Femur (tissue), 1 donor: ENCODE results near the gene BBOX1.

Experiments
- DNase-seq: peaks from one replicate; pipeline ENCODE4 v3.0.0-alpha.2; 2017

Gene BBOX1

DNA sequence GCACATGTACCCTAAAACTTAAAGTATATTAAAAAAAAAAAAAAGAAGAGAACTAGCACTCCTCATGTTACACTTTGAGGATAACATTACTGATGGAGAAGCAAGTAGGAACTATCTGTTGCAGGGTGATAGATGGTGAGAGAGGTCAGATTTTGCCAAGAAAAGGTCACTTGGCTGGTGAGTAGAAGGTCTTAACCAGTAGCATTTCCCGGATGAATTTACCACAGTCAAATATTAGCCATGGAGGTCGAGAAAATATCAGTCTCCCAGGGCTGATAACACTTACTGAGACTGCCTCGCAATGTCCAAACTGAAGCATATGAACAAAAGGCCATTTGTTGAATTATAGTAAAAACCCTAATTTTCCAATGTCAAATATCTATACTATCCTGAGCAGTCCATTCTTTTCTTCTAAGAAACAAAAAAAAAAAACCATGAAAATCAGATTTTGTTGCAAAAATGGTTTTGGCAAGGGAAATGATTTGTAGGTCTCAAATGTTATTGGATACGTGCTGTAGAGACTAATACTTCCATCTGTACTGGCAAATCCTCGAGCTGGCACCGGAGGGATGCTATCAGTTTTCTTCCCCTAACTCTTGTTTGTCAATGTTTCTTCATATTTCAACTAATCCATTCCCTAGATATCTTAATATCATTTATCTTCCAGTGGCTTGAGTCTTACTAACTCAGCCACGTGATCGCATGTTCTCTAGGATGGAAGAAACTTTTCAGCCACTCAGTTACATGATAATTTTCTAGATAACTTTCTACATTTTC, 14.5 kb upstream of the BBOX1 start:
- no peak for DNase-seq

DNA sequence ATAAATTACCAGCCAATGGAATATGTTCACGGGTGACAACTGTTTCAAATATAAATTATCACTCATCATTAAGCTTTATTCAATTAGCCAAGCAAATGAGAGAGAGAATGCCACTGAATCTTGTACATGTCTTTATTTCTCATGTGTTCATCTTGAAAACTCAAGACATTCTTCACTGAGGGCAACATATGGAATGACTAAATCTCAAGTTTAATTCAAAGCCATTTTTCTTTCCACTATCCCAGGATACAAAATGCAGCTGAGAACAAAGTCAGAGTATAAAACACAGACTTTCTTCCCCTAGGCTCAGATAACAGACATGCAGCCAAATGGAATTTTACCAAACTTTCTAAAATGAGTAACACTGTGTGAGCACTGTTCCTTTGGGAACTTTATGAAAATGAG, 12.1 kb upstream of the BBOX1 start:
- no peak for DNase-seq

DNA sequence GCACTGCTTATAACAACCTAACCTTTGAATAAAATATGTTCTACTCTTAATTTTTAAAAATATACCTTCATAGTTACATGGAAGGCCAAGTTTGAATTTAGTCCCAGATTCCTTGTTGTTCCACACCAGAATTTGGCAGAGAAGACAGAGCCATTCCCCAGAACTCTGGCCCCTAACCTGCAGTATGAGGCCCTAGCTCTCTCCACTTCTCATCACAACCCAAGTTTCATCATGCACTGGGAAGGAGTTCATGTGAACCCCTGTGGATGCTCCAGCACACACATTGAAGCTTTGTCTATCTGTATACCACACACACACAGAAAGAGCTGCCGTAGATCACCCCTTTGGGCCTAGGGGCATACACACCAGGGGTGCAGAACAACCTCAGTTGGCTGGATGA, 10.6 kb upstream of the BBOX1 start:
- no peak for DNase-seq

DNA sequence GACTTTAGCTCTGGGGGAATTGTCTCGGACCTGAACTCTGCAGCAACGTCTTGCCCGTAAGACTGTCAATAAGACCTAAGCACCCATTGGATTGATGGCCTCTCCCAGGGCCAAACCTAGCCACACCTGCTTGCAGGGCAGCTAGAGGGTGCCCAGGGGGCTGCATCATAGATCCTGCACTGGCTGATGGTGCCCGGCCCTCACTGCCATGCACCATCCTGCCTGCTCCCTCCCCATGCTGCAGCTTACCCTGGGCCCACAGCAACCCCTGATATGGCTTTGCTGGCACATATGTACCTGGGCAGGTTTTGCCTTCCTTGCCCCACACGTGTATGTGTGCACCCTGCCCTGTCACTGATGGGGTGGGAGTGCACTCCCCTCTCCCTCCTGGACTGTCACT, 8.9 kb upstream of the BBOX1 start:
- DNase-seq: no peak

DNA sequence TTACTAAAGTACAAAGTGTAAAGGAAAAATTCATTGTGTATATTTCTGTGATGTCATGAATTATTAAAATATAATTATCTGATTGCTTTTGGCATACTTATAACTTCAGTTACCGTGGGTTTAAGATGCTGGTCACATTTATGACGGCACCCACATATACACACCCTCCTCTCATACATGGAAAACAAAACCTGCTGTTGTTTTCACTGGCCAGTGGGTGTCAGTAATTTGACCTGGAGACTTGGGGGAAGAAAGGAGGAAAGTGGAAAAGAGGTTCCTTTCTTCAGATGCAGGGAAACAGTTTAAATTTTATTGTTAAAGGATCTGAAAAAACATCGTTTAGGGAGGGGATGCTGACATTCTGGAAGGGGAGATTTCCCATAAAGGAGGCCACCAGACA, 742 bp upstream of the BBOX1 start:
- DNase-seq: no peak

DNA sequence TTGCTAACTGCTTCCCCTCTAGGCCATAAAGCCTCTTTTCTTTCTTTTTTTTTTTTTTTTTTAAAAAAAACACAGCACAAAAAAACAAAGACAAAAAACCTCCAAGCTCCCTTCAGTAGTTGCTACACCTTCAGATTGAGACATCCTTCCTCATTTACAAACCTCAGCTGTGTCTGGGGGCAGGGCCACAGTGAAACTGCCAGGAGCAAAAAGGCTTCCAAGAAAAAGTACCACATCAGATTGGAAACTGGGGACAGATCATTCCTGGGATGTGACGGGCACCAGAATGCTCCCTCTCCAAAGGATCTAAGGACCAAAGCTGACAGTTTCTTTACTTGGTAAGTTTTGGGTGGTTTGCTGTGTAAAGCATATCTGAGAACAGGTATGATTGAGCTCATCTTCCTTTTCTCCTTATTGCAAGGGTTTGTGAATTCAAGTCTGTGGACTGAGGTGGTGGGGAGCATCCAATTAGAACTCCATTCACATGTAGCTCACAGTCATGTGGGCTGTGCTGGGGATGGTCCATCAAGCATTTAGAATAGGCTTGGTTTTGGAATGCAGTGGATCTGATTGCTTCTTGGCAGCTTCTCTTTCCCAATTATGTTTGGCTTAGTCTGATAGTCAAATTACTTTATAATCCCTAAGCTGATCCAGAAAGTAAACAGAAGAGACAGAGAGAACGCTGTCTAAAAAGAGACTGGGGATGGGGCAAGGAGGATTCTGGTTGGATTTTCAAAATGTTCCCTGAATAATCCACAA, 705 bp downstream of the BBOX1 start:
- DNase-seq: no peak

DNA sequence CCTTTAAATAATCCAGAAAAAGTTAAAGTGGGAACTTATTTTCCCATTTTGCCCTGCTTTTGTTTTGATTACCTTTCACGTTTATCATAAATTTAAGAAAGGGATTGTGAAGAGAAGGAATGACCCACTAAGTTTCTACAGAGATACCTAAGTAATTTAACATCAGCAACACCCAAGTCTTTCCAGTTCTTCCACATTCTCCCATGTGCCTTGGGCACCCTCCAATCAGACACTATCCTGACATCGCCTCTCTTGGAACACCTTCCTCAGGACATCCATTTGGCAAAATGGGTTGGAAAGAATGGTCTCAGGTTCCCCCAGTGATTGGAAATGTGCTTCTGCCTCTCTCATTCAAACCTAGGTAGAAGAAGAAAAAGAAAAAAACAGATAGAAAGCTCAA, 6.3 kb downstream of the BBOX1 start:
- no peak for DNase-seq

DNA sequence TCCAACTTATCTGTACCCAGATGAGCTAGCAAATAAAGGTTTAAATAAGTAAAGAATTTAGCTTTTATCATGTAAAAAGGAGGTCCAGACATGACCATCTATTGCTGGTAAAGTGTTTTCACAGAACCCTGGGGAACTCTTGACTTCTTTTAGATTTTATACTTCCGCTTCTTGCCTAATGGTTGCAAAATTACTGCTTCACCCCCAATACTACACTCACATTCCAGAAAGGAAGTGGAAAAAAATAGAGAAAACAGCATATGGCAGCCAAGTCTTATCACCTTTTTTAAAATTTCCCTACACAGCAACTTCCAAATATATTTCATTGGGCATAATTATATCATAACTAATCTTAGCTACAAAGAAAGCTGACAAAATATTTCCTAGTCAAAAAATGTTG, 12.1 kb downstream of the BBOX1 start:
- DNase-seq: no peak

DNA sequence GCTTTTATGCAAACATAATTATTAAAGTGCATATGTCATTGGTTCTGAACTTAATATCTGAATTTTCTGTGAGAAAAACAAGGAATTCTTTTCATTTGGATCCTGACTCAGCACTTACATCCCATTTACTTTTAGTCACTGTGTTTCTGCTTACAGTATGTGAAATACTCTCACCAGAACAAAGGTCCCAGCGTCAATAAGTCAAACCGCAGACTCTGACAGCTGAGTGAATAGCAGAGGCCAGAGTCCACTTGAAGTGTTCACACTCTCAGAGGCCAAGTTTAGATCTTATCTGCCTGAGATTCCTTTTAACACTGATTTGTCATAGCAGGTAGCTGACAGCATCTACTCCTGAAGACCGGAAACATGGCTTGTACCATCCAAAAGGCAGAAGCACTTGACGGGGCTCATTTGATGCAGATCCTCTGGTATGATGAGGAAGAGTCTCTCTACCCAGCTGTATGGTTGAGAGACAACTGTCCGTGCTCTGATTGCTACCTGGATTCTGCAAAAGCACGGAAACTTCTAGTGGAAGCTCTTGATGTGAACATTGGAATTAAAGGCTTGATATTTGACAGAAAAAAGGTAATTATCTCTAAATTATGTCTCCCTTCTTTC, 14.6 kb downstream of the BBOX1 start:
- DNase-seq: no peak

DNA sequence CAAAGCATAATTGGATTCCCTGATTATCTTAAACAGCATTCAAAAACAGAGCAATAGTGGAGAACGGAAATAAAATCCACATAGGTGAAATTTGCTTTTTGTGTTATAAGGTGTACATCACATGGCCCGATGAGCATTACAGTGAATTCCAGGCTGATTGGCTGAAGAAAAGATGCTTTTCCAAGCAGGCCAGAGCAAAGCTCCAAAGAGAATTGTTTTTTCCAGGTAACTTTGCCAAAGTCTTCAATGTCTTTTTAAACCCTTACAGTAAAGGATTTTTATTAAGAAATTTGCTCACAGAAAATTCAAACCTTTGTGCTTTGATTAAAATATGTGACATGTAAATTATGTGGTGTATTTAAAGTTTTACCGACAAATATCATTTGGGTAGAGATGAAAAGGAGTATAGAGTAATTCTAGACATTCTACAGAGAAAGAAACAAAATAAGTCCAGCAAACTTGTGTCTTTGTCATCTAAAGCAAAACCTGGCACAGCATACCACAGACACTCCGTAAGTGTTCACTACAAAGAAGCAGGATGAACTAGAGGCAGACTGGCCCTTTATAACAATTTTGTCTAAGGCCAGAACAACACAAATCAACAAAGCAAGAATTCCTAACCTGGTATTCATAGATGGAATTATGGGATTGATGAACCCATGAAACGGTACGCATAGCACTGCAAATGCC, 16.6 kb downstream of the BBOX1 start:
- no peak for DNase-seq

DNA sequence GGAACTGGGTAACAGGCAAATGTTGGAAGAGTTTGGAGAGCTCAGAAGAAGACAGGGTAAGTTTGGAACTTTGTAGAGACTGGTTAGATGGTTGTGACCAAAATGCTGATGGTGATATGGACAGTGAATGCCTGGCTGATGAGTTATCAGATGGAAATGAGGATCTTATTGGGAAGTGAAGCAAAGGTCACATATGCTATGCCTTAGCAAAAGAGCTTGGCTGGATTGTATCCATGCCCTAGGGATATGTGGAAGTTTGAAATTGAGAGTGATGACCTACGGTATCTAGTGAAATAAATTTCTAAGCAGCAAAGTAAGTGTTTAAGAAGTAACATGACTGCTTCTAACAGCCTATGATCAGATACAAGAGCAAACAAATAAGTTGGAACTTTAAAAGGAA, 17.8 kb downstream of the BBOX1 start:
- no peak for DNase-seq

DNA sequence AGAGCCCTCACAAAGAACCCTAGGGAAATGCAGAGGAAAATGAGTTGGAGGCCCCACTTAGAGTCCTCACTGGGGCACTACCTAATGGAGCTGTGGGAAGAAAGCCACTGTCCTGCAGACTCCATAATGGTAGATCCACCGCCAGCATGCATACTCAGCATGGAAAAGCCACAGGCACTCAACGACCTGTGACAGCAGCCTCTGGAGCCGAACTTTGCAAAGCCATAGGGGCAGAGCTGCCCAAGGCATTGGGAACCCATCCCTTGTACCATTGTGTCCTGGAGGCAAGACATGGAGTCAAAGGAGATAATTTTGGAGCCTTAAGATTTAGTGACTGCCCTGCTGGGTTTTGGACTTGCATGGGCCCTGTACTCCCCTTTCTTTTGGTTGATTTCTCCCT, 18.8 kb downstream of the BBOX1 start:
- DNase-seq: no peak

DNA sequence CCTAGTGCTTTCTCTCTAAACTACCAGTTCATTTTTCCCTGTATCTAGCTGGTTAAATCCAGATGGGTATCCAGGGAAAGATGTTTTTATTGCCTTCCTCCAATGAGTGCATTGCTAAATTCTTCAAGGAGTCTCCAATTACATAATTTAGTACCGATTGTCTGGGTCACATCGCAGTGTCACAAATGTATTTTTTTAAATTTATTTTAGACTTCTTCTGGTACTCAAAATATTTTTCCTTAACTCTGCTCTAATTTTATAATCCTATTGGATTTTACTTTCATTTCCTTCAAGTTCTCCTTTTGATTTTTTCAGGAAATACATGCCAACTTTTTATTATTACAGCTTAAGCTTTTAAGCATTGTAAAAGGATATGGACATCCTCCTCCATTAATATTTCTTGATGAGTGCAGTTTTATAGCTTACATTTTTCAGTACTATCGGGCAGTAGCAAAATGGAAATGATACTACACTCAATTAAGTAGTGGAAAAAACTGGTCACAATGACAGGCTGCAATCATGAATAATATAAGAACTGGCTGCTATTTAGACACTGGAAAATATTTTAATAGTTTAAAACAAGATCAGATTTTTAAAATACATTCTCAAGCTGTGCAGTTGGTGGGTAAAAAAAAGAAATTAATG, 20.3 kb downstream of the BBOX1 start:
- DNase-seq: no peak

DNA sequence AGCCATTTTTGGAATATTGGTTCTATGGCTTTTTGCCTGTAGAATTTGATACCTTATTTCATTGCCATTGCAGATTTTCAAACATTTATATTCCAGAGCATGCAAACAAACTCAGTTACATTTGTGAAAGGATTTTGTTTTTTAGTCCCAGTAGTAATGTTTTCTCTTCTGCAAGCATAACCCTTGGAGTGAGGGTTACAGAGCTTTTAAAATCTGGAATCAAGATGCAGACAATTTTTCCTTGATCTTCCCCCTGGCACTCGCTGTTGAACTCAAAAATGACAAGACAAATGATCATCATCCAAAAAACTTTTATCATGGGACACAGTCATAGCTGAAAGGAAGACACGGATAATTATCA, 20.8 kb downstream of the BBOX1 start:
- DNase-seq: no peak

DNA sequence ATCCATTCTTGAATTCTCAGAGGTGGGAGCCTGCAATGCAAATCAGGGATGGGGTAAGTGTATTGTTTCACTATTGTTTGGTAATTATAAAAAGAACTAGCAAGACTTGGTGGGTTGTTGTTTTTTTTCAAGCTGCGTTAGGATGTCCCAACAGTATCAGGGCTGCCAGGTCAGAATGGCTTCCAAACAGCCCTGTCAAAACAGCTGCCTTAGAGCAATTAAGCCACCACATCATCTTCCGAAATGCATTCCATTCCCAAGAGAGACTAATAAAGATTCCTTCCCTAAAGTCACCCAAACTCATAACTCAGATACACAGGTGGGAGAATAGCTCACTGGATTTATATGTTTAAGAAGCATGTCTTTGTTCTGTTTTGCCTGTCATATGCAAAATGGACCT, 23.5 kb downstream of the BBOX1 start:
- no peak for DNase-seq

DNA sequence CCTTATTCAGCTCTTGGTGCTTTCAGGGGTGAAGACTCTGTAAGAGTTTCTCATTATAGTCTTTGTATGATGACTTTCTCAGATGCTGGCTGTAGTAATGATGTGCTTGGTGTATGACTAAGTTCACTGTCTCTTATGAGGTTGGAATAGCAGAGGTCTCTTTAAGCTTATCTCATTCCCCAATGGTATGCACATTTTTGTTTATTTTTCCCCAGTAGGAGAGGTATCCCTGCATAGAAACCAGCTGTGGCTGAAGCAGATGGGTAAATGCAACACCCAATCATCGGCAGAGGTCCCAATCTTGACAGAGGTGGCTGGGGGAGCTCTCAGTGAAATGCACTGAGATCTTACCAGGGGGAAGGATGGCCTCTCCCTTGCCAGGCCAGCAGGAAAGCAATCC, 34.6 kb downstream of the BBOX1 start:
- no peak for DNase-seq

DNA sequence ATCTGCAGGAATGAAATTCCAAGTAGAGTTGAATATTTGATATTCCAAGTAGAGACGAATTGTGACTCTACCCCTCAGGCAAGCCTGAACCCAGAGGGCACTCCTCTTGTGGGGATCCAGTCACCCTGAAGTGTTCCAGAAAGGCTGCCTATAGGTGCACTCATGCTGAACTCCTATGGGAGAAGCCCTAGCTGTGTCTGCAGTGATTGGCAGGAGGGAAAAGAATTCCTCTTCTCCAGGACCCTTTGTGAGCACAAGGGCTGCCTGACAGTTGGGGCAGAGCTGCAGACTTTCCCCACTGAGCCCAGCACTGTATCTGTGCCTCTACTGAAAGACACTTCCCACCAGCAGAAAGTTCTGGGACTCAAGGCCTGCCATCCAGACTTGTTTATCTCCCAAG, 35.0 kb downstream of the BBOX1 start:
- DNase-seq: no peak

DNA sequence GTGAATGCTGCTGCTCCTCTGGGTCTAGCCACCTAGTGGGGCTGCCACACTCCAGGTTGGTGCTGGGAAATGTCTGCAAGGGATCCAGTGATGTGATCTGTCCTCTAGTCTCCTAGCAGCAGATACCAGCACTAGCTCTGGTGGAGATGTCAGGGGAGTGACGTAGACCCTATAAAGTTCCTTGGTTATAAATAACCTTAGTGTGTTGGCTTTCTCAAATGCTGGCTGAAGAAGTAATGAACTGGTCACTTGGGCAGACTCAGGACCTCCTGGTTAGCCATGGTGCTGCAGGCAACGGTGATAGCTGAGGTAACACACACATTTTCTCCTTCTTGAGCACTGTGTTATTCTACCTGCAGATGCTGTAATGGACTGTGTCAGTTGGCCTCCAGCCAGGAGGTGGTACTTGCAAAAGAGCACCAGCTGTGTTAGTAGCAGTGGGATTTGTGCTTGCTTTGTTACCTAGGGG, 35.5 kb downstream of the BBOX1 start:
- no peak for DNase-seq

DNA sequence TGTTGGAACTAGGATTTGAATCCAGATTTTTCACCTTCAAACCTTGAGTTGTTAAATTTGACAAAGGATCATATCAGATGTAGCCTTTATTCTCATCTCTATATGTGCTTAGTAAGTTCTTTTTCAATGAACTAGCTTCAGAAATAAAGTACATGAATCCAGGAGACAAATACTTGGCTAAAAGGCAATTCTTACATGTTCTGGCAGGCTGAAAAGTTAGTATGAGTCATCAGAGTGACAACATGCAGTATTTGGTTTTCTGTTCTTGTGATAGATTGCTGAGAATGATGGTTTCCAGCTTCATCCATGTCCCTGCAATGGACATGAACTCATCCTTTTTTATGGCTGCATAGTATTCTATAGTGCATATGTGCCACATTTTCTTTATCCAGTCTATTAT, 40.4 kb downstream of the BBOX1 start:
- DNase-seq: no peak

DNA sequence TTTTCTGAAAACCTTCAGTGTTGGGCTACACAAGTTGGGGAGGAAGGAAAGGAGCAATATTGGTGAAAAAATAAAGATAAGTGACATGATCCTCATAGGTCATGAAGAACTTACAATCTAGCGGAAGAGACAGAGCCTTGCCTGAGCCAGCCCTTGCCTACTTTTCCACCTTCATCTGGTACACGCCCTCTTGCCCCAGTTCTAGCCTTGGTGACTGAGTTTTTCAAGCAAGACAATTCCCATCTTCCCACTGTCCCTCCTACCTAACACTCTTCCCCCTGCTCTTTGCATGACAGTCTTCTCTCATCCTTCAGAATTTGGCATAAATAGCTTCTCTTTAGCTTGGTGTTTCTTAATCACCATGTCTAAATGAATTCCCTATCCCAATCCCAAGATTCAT, 42.6 kb downstream of the BBOX1 start:
- no peak for DNase-seq

DNA sequence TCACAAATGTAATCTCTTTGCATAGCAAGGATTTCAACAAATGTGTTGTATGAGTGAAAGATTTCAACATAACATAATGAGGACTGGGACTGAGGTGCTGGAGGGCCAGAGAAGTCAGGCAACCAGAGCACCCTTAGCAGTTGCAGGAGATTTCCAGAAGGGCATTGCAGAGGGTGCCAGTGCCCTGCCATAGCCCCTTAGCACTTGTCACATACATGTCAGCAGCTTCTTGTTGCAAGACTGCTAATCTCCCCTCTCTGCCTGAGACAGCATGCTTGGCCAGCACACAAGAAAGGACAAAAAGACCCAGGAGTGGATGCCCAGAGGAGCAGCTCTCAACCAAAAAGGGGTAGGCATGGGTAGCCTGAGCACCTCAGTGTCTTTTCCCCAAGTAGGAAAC, 43.2 kb downstream of the BBOX1 start:
- no peak for DNase-seq

DNA sequence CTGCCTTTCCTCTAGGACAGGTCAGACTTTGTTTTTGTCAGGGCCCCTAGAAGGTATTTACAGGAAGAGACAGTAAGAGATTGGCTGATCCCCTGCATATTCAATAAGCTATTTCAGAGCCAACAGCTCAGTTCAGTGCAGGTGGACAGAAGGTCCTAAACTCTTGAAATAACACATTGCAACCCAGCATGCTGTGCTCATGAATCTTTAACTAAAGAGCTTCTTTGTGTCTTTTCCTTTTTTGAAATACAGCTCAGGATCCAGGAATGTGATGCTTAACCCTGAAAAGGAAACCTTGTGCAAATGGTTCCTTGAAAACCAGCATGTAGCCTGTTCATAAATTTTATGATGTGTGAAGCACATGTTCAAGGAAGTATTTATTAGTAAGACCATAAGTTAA, 43.9 kb downstream of the BBOX1 start:
- no peak for DNase-seq

DNA sequence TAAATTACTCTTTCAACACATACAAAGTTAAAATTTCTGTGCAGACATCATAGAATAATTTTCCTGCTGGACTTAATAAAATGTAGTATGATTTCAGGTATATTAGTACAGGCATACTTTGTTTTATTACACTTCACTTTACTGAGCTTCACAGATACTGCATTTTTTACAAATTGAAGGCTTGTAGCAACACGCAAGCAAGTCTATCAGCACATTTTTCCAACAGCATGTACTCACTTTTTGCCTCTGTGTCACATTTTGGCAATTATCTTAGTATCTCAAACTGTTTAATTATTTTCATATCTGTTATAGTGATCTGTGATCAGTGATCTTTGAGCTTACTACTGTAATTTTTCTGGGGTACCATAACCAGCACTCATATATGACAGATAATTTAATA, 44.5 kb downstream of the BBOX1 start:
- DNase-seq: no peak
